GM21360 (cell line): Measurements from ENCODE around the gene UTP20.

ENCODE experiments used
- ATAC-seq: cut with Tn5 transposase; IDR thresholded peaks from one replicate; pipeline ENCODE4 v1.9.1; 2021; ENCODE audit warnings: mild to moderate bottlenecking, moderate library complexity; ENCODE audit not compliant: unreplicated experiment

UTP20 gene

GRCh38 chr12:101280006-101280505, at the start of gene UTP20:
TSS of gene UTP20 (plus strand) at chr12:101280105. CDS start at chr12:101280283, 178 bp downstream.
- ATAC-seq: peak; percentile 99

GRCh38 chr12:101230547-101230946, 49.4 kb upstream of the UTP20 start:
- ATAC-seq: no peak

GRCh38 chr12:101231636-101232035, 48.3 kb upstream of the UTP20 start:
- ATAC-seq: no peak

- ATAC-seq: no peak
Measured at GRCh38 chr12:101235686-101236085, 44.2 kb upstream of the UTP20 start.

GRCh38 chr12:101238306-101238705, 41.6 kb upstream of the UTP20 start:
- no peak for ATAC-seq

- ATAC-seq: no peak
Measured at GRCh38 chr12:101238800-101239329, 41.0 kb upstream of the UTP20 start.

- ATAC-seq: no peak
Measured at GRCh38 chr12:101243074-101243473, 36.8 kb upstream of the UTP20 start.

- no peak for ATAC-seq
Measured at GRCh38 chr12:101243616-101244015, 36.3 kb upstream of the UTP20 start.

- ATAC-seq: no peak
Measured at GRCh38 chr12:101256266-101256665, 23.6 kb upstream of the UTP20 start.

- no peak for ATAC-seq
Measured at GRCh38 chr12:101257357-101257756, 22.5 kb upstream of the UTP20 start.

GRCh38 chr12:101267111-101267510, 12.8 kb upstream of the UTP20 start:
- ATAC-seq: no peak

- ATAC-seq: no peak
Measured at GRCh38 chr12:101276433-101276832, 3.5 kb upstream of the UTP20 start.

- ATAC-seq: no peak
Measured at GRCh38 chr12:101277443-101277842, 2.5 kb upstream of the UTP20 start.

- no peak for ATAC-seq
Measured at GRCh38 chr12:101287357-101287756, 7.5 kb downstream of the UTP20 start.

- ATAC-seq: no peak
Measured at GRCh38 chr12:101297661-101298060, 17.8 kb downstream of the UTP20 start.

GRCh38 chr12:101298426-101298825, 18.5 kb downstream of the UTP20 start:
- no peak for ATAC-seq

- ATAC-seq: no peak
Measured at GRCh38 chr12:101299346-101299745, 19.4 kb downstream of the UTP20 start.

GRCh38 chr12:101299931-101300330, 20.0 kb downstream of the UTP20 start:
- no peak for ATAC-seq

GRCh38 chr12:101302741-101303140, 22.8 kb downstream of the UTP20 start:
- no peak for ATAC-seq

GRCh38 chr12:101305226-101305779, 25.4 kb downstream of the UTP20 start:
- no peak for ATAC-seq

GRCh38 chr12:101305794-101306193, 25.9 kb downstream of the UTP20 start:
- ATAC-seq: no peak

GRCh38 chr12:101322480-101322879, 42.6 kb downstream of the UTP20 start:
- ATAC-seq: no peak

- ATAC-seq: no peak
Measured at GRCh38 chr12:101323255-101323654, 43.4 kb downstream of the UTP20 start.
